Karpas-422 (cell line): ENCODE measurements around the gene TMEM184C. TPM values are rescaled to one million over a fixed set of nuclear protein-coding genes. Genes with fewer than 3 reads are reported as not detected.

Experiments
- DNase-seq: peaks from one replicate; pipeline ENCODE4 v3.0.0-alpha.2; 2015
- H2AFZ ChIP-seq: fragments of 200-600 bp; sonication (generic); 2 replicates; pipeline ENCODE4 v1.6.1; 2014; ENCODE audit warnings: antibody characterized with exemption, low read length, mixed read lengths
- H3K27ac ChIP-seq: fragments of 200-600 bp; sonication (generic); 2 replicates; pipeline ENCODE4 v1.5.1; 2014; ENCODE audit warnings: mild to moderate bottlenecking, low read length, moderate library complexity
- H3K27me3 ChIP-seq: fragments of 200-600 bp; sonication (generic); 2 replicates; pipeline ENCODE4 v1.6.1; 2014; ENCODE audit warnings: low read length, mixed read lengths
- H3K36me3 ChIP-seq: fragments of 200-600 bp; sonication (generic); 2 replicates; pipeline ENCODE4 v1.6.1; 2014; ENCODE audit warnings: low read length, mixed read lengths; ENCODE audit not compliant: insufficient read depth
- H3K4me1 ChIP-seq: fragments of 200-600 bp; sonication (generic); 2 replicates; pipeline ENCODE4 v1.6.1; 2014; ENCODE audit warnings: mild to moderate bottlenecking, low read length, mixed read lengths
- H3K4me2 ChIP-seq: fragments of 200-600 bp; sonication (generic); 2 replicates; pipeline ENCODE4 v1.6.1; 2014; ENCODE audit warnings: low read length, low read depth, mild to moderate bottlenecking; ENCODE audit not compliant: poor library complexity, severe bottlenecking
- H3K4me3 ChIP-seq: fragments of 200-600 bp; sonication (generic); 2 replicates; pipeline ENCODE4 v1.5.1; 2014; ENCODE audit warnings: mild to moderate bottlenecking, antibody characterized with exemption, low read length, mixed read lengths
- H3K79me2 ChIP-seq: fragments of 200-600 bp; sonication (generic); 2 replicates; pipeline ENCODE4 v1.6.1; 2014; ENCODE audit warnings: mild to moderate bottlenecking, low read length, mixed read lengths
- H3K9ac ChIP-seq: fragments of 200-600 bp; sonication (generic); 2 replicates; pipeline ENCODE4 v1.6.0; 2014; ENCODE audit warnings: low read length
- H3K9me2 ChIP-seq: fragments of 200-600 bp; sonication (generic), shearing (Covaris generic); replicated peaks from 2 replicates; pipeline ENCODE4 v1.6.0; 2014; ENCODE audit warnings: mild to moderate bottlenecking, low read length, moderate library complexity; ENCODE audit not compliant: insufficient read depth
- H3K9me3 ChIP-seq: fragments of 300-700, 200-600 bp; sonication (generic); 2 replicates; pipeline ENCODE4 v1.6.1; 2014; ENCODE audit warnings: low read length, mixed read lengths
- H4K20me1 ChIP-seq: fragments of 200-600 bp; sonication (generic); 2 replicates; pipeline ENCODE4 v1.6.1; 2014; ENCODE audit warnings: mild to moderate bottlenecking, antibody characterized with exemption, low read length, low read depth; ENCODE audit not compliant: insufficient read depth
- total RNA-seq: library from RNA; depleted of rRNA; stranded (reverse); fragments of >200 nt; shearing (Covaris generic); gene quantifications from 2 replicates; pipeline ENCODE4 v1.2.3, GENCODE V29; 2014; ENCODE audit warnings: low replicate concordance; rRNA removed

TMEM184C gene
- total RNA-seq, 1 experiment from 2014 or later, result 47.0 TPM

GRCh38 chr4:147704846-147705245 is 87.6 kb downstream of the TMEM184C start:
- no peak overlapping the region for H3K9ac ChIP-seq

GRCh38 chr4:147707892-147708672 is 90.9 kb downstream of the TMEM184C start:
- Histone ChIP-seq H4K20me1 (no peaks in the 10 kb centered on the region), H3K4me2 (no peak overlapping the region), H3K79me2 (no peaks in the 10 kb centered on the region), H3K27ac (no peak overlapping the region), H3K4me1 (no peaks in the 10 kb centered on the region), H3K27me3 (no peaks in the 10 kb centered on the region), H2AFZ (peak overlapping the region; percentile 56), H3K9ac (no peak overlapping the region), H3K4me3 (no peak overlapping the region), H3K36me3 (no peaks in the 10 kb centered on the region), H3K9me3 (no peaks in the 10 kb centered on the region), H3K9me2 (no peaks in the 10 kb centered on the region)
- peak; percentile 85 for DNase-seq

More at GRCh38 chr4:147704846-147705245, 87.6 kb downstream of the TMEM184C start:
- Histone ChIP-seq H3K4me1 (no peaks in the 10 kb centered on the region), H3K9me3 (no peaks in the 10 kb centered on the region), H3K79me2 (no peaks in the 10 kb centered on the region), H4K20me1 (no peaks in the 10 kb centered on the region), H3K4me2 (no peak overlapping the region), H3K27ac (no peak overlapping the region), H3K9me2 (no peaks in the 10 kb centered on the region), H3K36me3 (no peaks in the 10 kb centered on the region), H3K4me3 (no peak overlapping the region), H2AFZ (no peak overlapping the region), H3K27me3 (no peaks in the 10 kb centered on the region)
- no peak for DNase-seq

GRCh38 chr4:147709999-147710398 is 92.8 kb downstream of the TMEM184C start:
- Histone ChIP-seq H3K27me3 (no peaks in the 10 kb centered on the region), H3K4me1 (no peaks in the 10 kb centered on the region), H3K9me3 (no peaks in the 10 kb centered on the region), H3K9me2 (no peaks in the 10 kb centered on the region), H4K20me1 (no peaks in the 10 kb centered on the region), H3K9ac (no peak overlapping the region), H3K79me2 (no peaks in the 10 kb centered on the region), H3K27ac (no peak overlapping the region), H2AFZ (no peak overlapping the region), H3K4me2 (no peak overlapping the region), H3K36me3 (no peaks in the 10 kb centered on the region), H3K4me3 (no peak overlapping the region)
- no peak for DNase-seq

GRCh38 chr4:147714575-147715401 is 97.6 kb downstream of the TMEM184C start:
- Histone ChIP-seq H4K20me1 (no peaks in the 10 kb centered on the region), H3K9me3 (no peaks in the 10 kb centered on the region), H3K27me3 (no peaks in the 10 kb centered on the region), H3K79me2 (no peaks in the 10 kb centered on the region), H3K9me2 (no peaks in the 10 kb centered on the region), H3K27ac (no peak overlapping the region), H3K4me1 (no peaks in the 10 kb centered on the region), H3K4me2 (no peak overlapping the region), H2AFZ (no peak overlapping the region), H3K36me3 (no peaks in the 10 kb centered on the region), H3K4me3 (no peak overlapping the region), H3K9ac (no peak overlapping the region)
- DNase-seq, result no peak

GRCh38 chr4:147717878-147718277 is 100.7 kb downstream of the TMEM184C start:
- H3K9me2 ChIP-seq, result no peaks in the 10 kb centered on the region
- H3K27ac ChIP-seq, result no peak overlapping the region
- H2AFZ ChIP-seq, result no peak overlapping the region
- no peak overlapping the region for H3K4me3 ChIP-seq
- no peak overlapping the region for H3K4me2 ChIP-seq
- no peaks in the 10 kb centered on the region for H3K79me2 ChIP-seq
- H3K9ac ChIP-seq, result no peak overlapping the region
- no peaks in the 10 kb centered on the region for H3K27me3 ChIP-seq
- H3K4me1 ChIP-seq, result no peaks in the 10 kb centered on the region
- H3K9me3 ChIP-seq, result no peaks in the 10 kb centered on the region
- no peak for DNase-seq
- H4K20me1 ChIP-seq, result no peaks in the 10 kb centered on the region
- no peaks in the 10 kb centered on the region for H3K36me3 ChIP-seq

Other genes with a start within 250 kb of the TMEM184C start
- gene EDNRA, start 136.3 kb upstream of the TMEM184C start, total RNA-seq, result not detected in 2 replicates
- 13.7 and 21.7 TPM in 2 replicates for gene PRMT9, start 66.8 kb downstream of the TMEM184C start, total RNA-seq
- 0.41 TPM in 1 of 2 replicates, not detected in the other for gene ARHGAP10, start 114.7 kb downstream of the TMEM184C start, total RNA-seq